ENCODE measurements around the gene RBM33.

RBM33 gene

DNA sequence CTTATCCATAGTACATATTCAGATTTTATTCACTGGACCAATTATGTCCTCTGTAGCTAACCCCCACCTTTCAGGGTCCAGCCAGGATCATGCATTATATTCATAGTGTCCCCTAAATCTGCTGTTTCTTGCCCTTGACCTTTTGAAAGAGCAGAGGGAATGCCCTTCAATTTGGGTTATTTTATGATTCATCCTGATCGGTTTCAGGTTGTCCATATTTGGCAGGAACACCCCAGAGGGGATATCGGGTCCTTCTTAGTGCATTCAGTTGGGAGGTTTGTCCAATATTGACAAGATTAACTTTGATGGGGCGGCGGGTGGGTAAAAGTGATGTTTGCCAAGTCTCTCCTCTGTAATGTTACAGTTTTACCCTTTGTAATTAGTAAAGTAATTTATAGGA is 106.9 kb downstream of the RBM33 start:
- no peak for DNase-seq

DNA sequence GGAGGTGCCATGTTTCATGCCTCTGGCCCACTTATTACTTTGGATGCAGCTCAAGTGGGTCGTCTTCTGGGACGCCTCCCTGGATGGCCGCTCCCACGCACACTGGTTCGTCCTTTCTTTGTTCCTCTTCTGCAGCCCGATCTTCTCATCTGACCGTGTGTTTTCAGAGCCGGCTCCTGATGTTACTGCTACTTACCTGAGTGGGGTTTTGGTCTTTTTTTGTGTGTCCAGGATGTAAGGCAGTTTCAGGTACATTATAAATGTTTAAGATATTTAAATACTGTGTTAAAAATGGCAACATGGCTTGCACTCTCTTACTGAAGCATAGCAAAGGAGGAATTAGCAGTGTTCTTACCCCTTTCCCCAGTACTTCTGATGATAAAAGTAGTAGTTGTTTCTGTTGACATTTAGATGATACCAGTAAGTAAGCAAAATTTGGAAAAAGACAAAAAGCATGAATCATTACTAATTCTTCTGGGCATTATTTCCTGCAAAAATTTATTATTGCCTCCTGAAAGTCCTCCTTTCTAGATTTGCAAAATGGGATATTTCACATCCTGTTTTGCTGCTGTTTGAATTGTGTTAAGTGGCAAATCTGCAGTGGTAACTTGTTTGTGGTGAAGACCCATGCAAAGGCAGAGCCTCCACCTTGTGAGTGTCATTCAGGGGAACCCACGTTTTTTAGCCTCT is 108.4 kb downstream of the RBM33 start:
- no peak for DNase-seq

DNA sequence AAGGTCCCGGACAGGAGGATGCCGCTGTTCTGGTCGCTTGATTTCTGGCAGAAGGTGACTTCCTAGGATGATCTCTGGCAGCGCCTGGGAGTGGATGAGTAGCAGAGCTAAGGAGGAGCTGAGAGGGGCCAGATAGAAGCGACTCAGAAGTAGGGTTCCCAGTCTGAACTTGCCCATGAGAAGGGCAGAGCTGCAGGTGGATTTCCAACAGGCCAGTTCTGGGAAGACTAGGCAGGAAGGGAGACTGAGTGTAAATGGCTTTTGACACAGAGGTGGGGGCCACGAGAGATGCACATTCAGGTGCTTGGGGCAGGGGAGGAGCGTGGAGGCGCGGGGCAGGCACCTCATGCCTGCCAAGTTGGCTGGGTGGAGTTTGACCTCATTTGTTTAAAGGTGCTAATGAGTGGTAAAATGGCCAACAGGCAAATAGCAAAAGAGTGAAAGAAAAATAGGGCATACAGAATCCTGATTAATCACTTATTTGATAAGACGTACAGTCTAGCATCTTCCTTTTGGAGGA is 109.0 kb downstream of the RBM33 start:
- DNase-seq = no peak

DNA sequence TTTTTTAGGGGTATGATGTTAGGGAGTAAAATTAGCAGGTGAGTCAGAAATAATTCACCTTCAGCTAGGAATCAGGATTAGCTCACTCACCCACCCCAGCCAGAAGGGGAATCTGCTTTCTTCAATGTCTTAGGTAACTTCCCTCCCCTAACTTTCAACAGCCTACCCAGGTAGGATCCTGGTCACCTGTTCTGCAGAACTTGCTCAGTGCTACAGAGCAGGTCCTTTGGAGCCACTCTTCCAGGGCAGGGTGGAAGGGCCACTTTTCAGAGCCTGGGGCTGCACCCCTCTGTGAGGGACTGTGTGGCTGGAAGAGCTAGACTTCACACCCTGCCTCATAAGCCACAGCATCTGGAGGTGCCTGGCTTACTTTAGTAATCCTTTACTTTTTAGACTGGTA is 109.7 kb downstream of the RBM33 start:
- no peak for DNase-seq

DNA sequence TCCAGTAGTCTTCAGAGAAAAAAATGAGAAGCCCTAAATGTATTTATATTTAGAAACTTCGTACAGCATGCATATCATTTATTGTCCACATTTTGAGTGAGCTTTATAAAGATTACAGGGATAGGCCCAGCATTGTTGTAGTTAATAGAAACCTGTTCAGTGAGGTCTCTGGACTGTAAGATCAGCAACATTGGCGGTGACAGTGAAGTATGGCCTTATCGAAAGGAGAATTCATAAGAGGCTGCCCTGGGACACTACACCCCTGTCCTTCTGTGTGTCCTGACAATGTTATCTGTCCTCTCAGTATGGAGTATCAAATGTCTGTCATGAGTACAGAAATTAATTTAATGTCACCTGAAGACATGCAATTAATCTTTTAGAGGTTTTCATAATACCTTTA is 110.6 kb downstream of the RBM33 start:
- DNase-seq = no peak

DNA sequence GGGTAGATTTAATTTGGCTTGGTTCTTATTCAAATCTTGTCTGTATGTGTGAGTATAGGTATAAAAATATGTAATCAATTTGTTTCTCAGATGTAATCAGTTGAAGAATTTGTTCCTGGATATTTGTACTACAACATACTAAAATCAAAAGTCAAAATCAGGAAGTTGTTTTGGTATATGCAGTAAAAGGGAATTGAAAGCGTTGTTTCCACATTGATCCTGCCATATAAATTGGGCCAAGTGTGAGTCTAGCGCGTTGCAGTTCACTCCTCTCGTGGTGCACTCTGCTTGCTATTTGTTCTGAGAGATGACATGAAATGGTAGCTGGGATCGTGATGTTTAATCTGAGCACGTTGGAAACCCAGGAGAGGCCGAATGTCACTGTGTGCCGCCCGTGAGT is 111.9 kb downstream of the RBM33 start:
- DNase-seq = no peak

DNA sequence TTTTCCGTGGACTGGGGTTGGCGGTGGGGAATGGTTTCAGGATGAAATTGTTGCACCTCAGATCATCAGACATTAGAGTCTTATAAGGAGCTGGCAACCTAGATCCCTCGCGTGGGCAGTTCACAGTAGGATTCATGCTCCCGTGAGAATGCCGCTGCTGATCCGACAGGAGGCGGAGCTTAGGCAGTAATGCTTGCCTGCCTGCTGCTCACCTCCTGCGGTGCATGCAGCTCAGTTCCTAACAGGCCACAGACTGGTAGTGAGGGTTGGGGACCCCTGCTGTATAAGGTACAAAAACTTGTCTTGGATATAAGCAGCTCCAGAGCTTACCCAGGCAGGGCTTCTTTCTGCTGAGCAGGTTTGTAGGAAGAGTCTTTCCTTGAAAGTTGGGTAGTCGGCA is 113.9 kb downstream of the RBM33 start:
- peak; percentile 17 for DNase-seq

DNA sequence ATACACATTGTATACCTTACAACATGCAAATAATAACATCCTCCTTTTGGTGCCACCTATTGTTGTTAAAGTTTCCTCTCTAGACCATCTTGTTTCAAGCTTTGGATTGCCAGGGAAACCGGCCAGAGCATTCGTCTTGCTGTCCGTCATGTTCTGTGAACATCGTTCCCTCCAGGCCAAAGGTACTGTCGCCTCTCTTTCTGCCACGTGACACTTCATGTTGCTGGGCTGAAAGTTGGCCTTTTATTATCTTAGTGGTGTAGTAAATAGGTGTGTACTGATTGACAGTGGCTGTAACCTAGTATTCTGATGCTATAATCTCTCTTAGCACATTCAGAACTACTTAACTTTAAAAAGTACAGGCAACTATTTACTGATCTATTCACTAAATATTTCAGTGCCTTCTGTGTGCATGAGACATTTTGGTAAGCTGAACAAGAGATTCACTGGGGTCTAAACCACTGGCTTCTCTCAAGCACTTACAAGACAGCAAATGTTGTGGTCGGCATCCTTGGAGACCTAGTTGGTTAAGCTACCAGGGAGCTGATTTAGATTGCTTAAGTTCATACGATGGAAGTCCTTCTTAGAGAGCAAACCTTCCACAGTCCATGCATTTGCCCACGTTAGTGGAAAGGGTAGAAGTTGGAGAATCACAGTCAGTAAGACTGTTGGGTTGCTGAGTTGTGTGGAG is 115.4 kb downstream of the RBM33 start:
- no peak for DNase-seq

DNA sequence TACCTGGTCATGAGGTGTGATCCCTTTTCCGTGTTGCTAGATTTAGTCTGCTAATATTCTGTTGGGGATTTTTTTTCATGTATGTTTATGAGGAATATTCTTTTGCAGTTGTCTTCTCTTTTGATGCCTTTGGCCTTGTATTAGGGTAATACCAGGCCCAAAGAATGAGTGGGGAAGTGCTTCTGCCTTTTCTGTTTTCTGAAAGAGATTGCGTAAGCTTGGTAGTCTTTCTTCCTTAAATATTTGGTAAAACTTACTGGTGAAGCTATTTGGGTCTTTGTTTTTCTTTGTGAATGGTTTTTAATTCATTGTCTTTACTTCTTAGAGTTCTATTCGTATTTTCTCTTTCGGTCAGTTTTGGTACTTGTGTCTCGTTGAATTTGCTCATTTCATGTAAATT is 116.7 kb downstream of the RBM33 start:
- DNase-seq = no peak

DNA sequence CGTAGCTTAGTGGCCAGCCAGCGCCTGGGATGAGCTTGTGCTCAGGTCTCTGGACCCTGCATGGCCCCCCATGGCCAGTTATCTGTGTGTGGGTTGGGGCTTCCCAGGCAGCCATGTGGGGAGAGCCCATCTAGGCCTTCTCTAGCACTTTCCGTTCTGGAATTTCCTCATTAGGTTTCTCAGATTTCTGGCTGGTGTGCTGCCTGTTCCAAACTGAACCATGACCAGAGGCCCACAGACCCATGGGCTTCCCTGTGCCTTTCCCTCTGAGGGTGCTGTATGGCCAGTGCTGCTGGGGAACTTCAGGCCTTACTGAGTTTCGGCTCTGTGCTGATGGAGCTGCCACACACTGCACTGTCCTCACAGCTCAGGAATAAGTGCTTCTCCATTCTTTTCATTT is 117.6 kb downstream of the RBM33 start:
- no peak for DNase-seq

DNA sequence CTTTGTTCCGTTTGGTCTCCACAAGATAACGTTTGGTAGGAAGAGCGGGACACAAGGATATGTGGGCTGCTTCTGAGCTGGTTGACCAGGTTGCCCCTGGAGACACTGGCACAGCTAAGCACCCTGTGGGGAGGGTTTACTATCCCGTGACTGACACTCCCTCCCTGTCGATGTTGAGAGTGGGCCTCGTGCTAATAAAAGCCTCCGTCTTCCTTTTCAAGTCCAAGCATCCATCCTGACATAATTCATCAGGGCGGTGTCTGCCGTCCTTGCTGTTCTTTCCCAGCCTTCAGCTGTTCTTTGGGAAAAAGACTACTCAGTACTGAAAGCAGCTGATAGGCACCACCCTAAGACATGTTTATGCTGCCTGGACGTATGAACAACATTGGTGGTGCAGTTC is 118.2 kb downstream of the RBM33 start:
- peak; percentile 19 for DNase-seq

DNA sequence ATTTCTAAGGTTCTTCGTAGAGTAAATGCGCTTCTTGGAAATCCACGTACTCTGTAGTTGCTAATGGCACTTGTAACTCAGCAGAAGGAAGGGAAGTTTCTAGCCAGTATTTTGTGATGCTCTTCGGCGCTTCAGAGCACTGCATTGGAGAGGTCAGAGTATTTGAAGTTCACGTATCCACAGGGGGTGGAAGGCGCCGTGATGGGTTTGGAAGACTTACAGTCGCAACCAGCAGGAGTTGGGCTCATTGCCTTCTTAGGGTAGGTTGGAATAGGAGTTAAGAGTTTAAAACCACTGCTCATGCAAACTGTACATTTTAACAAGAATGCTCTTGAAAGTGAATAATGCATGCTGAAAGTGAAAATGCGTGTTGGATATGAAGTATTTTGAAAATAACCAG is 118.7 kb downstream of the RBM33 start:
- no peak for DNase-seq

DNA sequence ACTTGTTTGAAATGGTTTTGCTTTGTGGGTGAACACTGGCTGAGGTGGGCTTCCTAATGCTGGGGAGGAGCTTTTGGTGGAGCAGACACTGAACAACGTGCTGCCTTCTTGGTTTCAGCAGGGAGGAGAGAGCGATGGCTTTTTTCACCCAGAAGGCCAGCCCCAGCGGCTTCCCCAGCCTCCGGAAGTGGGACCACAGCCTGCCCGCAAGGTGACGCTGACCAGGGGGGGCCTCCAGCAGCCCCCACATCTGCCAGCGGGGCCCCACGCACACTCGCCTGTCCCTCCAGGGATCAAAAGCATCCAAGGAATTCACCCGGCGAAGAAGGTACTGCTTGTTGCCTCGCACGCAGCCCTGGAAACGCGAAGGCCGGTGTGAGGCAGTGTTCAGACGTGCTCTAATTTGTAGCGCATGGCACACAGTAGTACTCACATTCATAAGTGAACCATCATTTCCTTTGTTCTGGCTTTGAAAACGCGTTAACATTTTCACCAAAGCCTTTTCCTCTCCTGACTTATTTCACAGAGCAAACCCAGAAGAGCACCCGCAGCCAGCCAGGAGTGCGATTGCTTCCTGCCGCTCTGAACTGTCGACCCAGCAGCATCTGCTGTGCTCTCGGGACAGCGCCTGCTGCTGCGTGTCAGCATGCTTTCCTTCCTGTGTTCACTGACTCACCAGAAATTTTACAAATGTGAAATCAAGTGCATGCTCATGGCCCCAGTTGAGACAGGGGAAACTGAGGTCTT is 119.4 kb downstream of the RBM33 start:
- DNase-seq = peak; percentile 40

DNA sequence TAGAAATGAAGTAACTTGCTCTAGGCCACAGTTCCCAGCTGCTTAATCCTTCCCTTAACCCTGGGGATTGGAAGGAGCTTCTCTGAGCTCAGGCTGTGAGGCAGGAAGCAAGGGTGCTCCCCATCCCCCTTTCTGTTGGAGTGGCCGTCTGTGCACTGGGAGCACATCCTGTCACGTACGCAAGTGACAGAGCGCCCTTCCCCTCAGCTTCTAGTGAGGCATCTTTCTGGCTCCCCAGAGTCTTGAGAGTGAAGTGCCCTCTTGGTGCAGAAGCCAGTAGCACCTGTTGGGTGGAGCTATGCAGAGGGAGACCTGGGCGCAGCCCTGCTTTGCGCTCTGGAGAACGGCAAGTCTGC is 120.0 kb downstream of the RBM33 start:
- no peak for DNase-seq

DNA sequence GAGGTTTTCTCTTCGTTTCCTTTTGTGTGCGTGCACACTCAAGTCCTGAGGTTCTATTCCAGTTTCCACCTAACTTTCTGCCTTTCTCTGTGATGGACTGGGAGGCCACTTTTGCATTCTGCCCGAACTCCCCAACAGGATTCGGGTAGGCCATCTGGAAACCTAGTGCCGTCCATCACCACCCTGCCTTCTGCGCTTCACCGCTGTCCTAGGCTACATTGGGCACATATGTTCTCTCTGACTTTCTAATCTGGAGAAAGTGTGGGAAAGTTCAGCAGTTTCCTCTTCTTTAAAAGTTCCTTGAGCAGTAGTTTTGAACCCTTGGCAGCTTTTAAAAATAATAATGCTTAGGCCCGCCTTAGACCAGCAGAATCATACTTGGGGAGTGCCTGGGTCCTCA is 121.0 kb downstream of the RBM33 start:
- no peak for DNase-seq

DNA sequence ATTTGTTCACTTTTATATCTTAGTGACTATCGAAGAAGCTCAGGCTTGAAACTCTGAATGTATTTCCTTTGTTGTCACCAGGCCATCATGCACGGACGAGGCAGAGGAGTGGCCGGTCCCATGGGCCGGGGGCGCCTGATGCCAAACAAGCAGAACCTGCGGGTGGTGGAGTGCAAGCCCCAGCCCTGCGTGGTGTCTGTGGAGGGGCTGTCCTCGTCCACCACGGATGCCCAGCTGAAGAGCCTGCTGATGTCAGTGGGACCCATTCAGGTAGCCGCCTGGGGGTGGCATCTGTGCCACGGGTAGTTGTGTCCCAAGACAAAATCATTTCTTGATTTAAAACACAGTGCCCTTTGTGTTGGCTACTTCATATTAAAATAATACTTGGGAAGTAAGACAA is 121.9 kb downstream of the RBM33 start:
- DNase-seq = no peak

DNA sequence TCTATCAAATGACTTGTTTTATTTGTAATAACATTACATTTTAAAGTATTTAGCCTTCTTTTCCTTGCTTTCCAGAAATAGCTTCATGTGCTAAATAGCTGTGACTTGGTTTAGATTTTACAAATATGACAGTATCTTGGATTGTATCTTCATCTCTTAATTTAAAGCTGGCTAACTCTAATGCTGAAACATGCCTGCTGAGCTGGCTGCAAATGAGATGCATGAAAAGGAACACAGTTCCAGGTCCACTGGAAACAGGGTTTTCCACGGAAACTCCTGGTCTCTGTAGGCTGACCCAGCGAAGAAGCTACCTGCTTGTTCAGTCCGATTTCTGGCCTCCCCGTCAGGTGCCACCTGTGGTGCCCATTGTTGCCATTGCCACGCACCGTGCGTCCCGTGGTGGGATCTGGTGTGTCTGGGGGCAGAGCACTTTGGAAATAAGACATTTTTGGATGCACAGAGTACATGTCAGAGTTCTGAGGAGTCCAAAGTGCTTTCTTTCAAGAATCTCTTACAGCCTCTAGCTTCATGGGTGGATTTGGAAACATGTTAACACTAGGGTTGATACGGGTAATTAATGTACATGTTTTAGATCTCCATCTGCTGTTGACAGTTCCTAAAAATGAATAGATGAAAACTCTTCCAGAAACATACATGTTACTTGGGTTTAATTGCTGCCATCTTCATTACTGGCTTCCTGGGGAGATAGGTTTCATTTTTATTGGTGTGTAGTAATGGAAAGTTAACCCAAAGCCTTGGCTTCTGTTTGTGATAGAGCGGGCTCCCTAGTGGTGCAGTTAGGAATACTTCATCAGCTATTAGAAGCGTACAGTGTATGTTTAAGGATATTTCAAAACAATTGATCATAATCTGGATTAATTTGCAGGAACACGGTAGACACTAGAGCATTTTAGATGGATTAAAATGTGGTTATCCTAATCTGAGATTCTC is 122.8 kb downstream of the RBM33 start:
- no peak for DNase-seq

DNA sequence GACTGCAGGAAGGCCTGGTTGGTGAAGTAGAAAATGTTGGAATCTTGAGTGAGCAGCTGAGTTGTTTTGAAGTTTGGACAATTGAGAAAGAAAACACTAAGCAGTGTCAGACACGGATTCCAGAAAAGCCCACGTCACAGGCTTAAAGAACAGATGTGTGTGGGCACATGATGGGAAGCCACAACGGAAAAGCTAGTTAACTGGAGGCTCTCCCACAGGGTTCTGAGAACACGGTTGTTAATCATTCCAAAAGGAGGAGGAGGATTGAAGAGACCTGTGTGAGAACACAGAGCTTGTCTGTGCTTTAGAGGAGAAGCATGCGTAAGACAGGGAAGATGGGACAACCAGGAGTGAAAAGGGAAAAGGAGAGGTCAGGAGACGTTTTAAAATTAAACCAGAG is 125.2 kb downstream of the RBM33 start:
- no peak for DNase-seq

DNA sequence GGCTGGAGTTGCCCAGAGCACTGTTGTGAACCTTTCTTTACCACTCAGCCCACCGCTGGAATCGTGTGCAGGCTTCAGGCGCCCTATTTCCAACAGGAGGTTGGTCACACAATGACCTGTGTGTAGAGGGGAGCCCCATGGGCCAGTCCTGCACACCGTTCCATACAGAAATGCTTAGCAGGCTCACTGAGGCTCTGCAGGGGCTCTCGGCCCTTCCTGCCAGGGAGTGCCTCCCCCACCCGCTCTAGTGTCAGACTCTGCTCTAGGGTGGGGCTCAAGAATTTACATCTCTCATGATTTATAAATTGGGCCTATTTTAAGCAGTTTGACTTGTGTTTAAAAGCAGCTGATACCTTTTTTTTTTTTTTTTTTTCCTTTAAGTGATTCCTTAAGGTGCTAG is 125.8 kb downstream of the RBM33 start:
- no peak for DNase-seq

DNA sequence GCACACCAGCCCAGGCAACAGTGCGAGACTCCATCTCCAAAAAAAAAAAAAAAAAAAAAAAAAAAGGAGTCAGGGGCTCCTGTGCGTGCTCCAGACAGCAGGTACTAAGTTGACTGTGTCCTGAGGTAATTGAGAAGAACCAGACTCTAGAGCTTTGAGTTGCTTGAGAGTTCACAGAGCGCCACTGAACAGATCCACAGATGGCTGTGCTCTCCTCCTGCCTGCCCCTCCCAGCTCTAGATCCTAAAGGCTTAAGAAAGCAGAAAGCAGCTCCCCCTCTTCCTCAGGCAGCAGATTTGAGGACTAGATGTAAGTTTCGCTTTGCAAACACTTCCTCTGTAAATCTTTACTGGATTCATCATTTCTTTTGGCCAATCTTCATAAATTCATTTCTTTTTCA is 129.1 kb downstream of the RBM33 start:
- no peak for DNase-seq

DNA sequence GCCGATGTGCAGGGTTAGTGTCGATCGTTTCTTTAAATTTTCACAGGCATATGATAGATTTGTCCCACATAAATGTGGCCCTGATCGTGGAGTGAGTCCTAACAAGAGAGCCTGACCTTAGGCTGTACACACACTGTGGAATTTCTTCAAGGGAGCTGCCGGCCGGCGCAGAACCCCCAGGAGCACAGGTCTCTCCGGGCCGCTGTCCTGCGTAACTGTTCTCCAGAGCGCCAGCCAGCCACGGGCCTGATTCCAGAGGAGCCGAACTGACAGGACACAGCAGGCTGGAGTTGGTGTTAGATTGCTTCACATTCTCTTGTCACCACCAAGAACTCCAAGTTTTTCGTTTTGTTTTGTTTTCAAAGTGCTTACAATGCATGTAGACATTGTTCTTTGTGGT is 130.5 kb downstream of the RBM33 start:
- no peak for DNase-seq

DNA sequence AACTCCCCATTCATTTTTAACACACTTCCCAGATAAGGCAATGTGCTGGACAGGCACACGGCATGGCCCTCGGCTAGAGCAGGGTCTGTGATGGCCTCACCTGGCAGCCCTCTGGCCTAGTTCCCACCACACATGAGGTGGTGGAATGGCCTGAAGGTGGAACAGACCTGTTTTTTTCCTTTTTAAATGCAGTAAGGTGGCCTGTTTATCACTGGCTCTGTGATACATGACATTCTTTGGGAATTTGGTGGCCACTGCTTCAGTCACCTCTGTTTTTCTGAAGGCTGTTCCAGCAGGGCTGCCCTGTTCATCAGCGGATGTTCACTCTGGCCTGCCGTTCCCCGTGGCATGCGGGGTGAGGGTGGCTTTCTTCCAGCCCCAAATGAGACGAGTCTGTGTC is 131.2 kb downstream of the RBM33 start:
- DNase-seq = no peak

DNA sequence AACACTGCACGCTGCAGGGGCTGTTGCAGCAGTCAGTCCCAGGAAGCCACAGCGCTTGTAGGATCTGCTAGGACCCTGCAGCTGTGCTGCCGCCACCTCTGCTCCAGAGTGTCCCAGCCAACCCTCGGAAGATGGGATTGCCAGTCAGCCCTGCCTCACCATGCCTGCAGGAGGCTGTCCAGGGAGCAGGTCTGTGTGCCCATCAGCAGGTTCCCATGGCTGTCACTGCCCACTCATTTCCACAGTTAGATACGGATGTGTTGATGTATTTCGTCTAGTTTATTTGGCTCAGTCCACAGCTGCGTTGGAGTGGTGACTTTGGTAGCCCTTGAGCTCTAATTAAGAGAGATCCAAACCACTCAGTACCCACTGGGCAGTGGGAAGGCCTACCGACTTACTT is 132.1 kb downstream of the RBM33 start:
- DNase-seq = no peak
